ENCODE measurements around the gene CCDC141.

GRCh38 chr2:178997477-178997876, 52.5 kb downstream of the CCDC141 start:
- TF ChIP-seq CTCF (IDR thresholded peaks at IDR 0.05) (no peak), POLR2A (IDR thresholded peaks at IDR 0.05) (no peak), POLR2AphosphoS5 (IDR thresholded peaks at IDR 0.05) (no peak), EP300 (IDR thresholded peaks at IDR 0.05) (no peak)
